Gastrocnemius medialis (tissue), 4 donors: ENCODE data around the gene IDH3B.

Source experiments
- CTCF ChIP-seq, 5 experiments: fragments of 450-650 bp in 3 of 5; fragments of 200-600 bp in 2 of 5; sonication (generic) in 2 of 5; IDR thresholded peaks in 4 of 5; conservative IDR thresholded peaks in 1 of 5; 1 replicate in 4 of 5; 2 replicates in 1 of 5; pipeline ENCODE4 v1.5.1; 2016 to 2019; ENCODE audit warnings: antibody characterized with exemption in 5 of 5, mild to moderate bottlenecking in 3 of 5, moderate library complexity in 3 of 5
- POLR2A ChIP-seq, 2 donors: fragments of 450-650 bp; IDR thresholded peaks; one replicate each; pipeline ENCODE4 v1.6.1; 2017; ENCODE audit warnings: antibody characterized with exemption in 2 of 2, mild to moderate bottlenecking in 2 of 2, moderate library complexity in 2 of 2

DNA sequence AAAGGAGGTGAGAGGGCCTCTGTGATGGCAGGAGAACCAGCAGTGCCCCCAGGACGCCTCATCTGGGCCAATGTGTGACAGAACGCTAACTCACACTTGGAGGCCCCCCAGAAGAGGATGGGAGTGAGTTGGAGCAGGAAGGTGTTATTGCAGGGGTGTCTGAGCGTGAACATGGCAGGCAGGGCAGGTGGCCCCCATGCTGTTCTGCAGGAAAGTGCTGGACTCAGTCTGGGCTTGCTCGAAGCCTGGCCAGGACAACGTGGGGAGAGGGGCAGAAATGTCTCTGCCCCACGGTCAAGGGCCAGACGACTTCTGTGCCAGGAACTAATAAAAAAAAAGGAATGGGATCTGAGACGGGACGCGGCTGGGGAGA, 27.6 kb upstream of the IDH3B start:
- no peak for TF ChIP-seq CTCF (IDR thresholded peaks at IDR 0.05 in 4 of 5, conservative IDR thresholded peaks at IDR 0.05 in 1 of 5)
- TF ChIP-seq POLR2A (IDR thresholded peaks at IDR 0.05): no peak
